K562 (cell line): ENCODE data around the gene DDX20. TPM values are rescaled to one million over a fixed set of nuclear protein-coding genes. Genes with fewer than 3 reads are reported as not detected.

Source experiments
- ARHGAP35 ChIP-seq: fragments of 450-650 bp; IDR thresholded peaks from 2 replicates; pipeline ENCODE4 v1.6.1; 2018; ENCODE audit not compliant: partially characterized antibody
- CHD1 ChIP-seq: fragments of 200-600 bp; sonication (generic); IDR thresholded peaks from one replicate; pipeline ENCODE4 v1.6.1; 2012; ENCODE audit warnings: mild to moderate bottlenecking, moderate library complexity, low read length, inconsistent platforms
- FOSL1 ChIP-seq: fragments of 200-800 bp; sonication (Bioruptor generic); conservative IDR thresholded peaks from 2 replicates; pipeline ENCODE4 v1.6.1; 2016; ENCODE audit warnings: missing genetic modification characterization, missing compliant biosample characterization
- LARP7 ChIP-seq: fragments of 450-650 bp; IDR thresholded peaks from 2 replicates; pipeline ENCODE4 v1.6.1; 2016
- LEF1 ChIP-seq: fragments of 450-650 bp; IDR thresholded peaks from 2 replicates; pipeline ENCODE4 v1.6.1; 2016; ENCODE audit warnings: mild to moderate bottlenecking
- MAFG ChIP-seq: fragments of 450-650 bp; conservative IDR thresholded peaks from 2 replicates; pipeline ENCODE4 v1.6.1; 2016; ENCODE audit warnings: missing genetic modification characterization, missing compliant biosample characterization
- MCM2 ChIP-seq: fragments of 450-650 bp; IDR thresholded peaks from 2 replicates; pipeline ENCODE4 v1.6.1; 2017; ENCODE audit warnings: low read depth, mild to moderate bottlenecking
- MTA3 ChIP-seq: fragments of 450-650 bp; formaldehyde crosslinking; IDR thresholded peaks from 2 replicates; pipeline ENCODE4 v1.6.1; 2017; ENCODE audit warnings: mild to moderate bottlenecking, borderline replicate concordance
- NCOA6 ChIP-seq: fragments of 450-650 bp; IDR thresholded peaks from 2 replicates; pipeline ENCODE4 v1.6.1; 2017; ENCODE audit warnings: mild to moderate bottlenecking
- NR1H2 ChIP-seq: sonication (generic); formaldehyde crosslinking; IDR thresholded peaks from 2 replicates; pipeline ENCODE4 v1.4.0; 2020; ENCODE audit warnings: mild to moderate bottlenecking, missing genetic modification reagents
- NR3C1 ChIP-seq: sonication (generic); formaldehyde crosslinking; IDR thresholded peaks from 2 replicates; pipeline ENCODE4 v1.8.1; 2022; ENCODE audit warnings: missing genetic modification reagents
- PHB ChIP-seq: fragments of 250-450 bp; sonication (Bioruptor Pico); IDR thresholded peaks from 2 replicates; pipeline ENCODE4 v1.5.0; 2021
- PKNOX1 ChIP-seq: fragments of 450-650 bp; IDR thresholded peaks from 2 replicates; pipeline ENCODE4 v1.6.1; 2016
- RAD51 ChIP-seq: fragments of 450-650 bp; IDR thresholded peaks from 2 replicates; pipeline ENCODE4 v1.7.1; 2016; ENCODE audit warnings: low read depth, mild to moderate bottlenecking, borderline replicate concordance
- RBM17 ChIP-seq: fragments of 200-400 bp; formaldehyde crosslinking; IDR thresholded peaks from 2 replicates; pipeline ENCODE4 v1.6.1; 2017; ENCODE audit warnings: low read depth, mild to moderate bottlenecking, low read length, borderline replicate concordance
- RFX7 ChIP-seq: fragments of 250-450 bp; sonication (Bioruptor Pico); IDR thresholded peaks from 2 replicates; pipeline ENCODE4 v1.5.1; 2021; ENCODE audit warnings: mild to moderate bottlenecking
- SP1 ChIP-seq: sonication (generic); formaldehyde crosslinking; IDR thresholded peaks from 2 replicates; pipeline ENCODE4 v1.8.1; 2022; ENCODE audit warnings: mild to moderate bottlenecking, missing genetic modification reagents
- SPI1 ChIP-seq: IDR thresholded peaks from 2 replicates; pipeline ENCODE4 v1.6.1; 2011; ENCODE audit warnings: low read depth, low read length, control low read depth, borderline replicate concordance
- TAF15 ChIP-seq: fragments of 200-400 bp; formaldehyde crosslinking; IDR thresholded peaks from 2 replicates; pipeline ENCODE4 v1.6.1; 2017; ENCODE audit warnings: mild to moderate bottlenecking, low read depth, low read length, moderate library complexity
- THAP12 ChIP-seq: fragments of 250-450 bp; sonication (Bioruptor Pico); IDR thresholded peaks from 2 replicates; pipeline ENCODE4 v1.9.0; 2021; ENCODE audit warnings: mild to moderate bottlenecking, inconsistent platforms
- TSC22D4 ChIP-seq: fragments of 450-650 bp; IDR thresholded peaks from 2 replicates; pipeline ENCODE4 v1.6.1; 2016; ENCODE audit warnings: missing genetic modification characterization, missing biosample characterization, control low read depth
- U2AF2 ChIP-seq: fragments of 200-400 bp; formaldehyde crosslinking; optimal IDR thresholded peaks from 2 replicates; pipeline ENCODE3; 2017; ENCODE audit warnings: low read depth, mild to moderate bottlenecking, low read length
- ZFP36 ChIP-seq: fragments of 150-350 bp; IDR thresholded peaks from 2 replicates; pipeline ENCODE4 v1.6.1; 2018; ENCODE audit warnings: low read length, low read depth; ENCODE audit not compliant: partially characterized antibody
- ZNF263 ChIP-seq: sonication (generic); formaldehyde crosslinking; IDR thresholded peaks from 2 replicates; pipeline ENCODE4 v1.8.0; 2022; ENCODE audit warnings: mild to moderate bottlenecking, missing genetic modification reagents, borderline replicate concordance
- ZNF507 ChIP-seq: conservative IDR thresholded peaks from 2 replicates; pipeline ENCODE4 v1.6.1; 2017; ENCODE audit warnings: missing genetic modification characterization, missing compliant biosample characterization
- ZNF696 ChIP-seq: fragments of 250-450 bp; sonication (Bioruptor Pico); conservative IDR thresholded peaks from 2 replicates; pipeline ENCODE4 v1.4.0; 2020; ENCODE audit warnings: mild to moderate bottlenecking, moderate library complexity
- polyA plus RNA-seq, 8 experiments: library from polyadenylated mRNA; depleted of rRNA in 4 of 8; stranded (reverse) in 5 of 8; unstranded in 3 of 8; fragments of >200 nt; fragmentation: Nextera tagmentation in 2 of 8; fragmentation: Illumina TruSeq in 1 of 8; extraction: Ambion mirVana in 2 of 8; extraction: Trizol in 1 of 8; gene quantifications; 2 replicates each; pipeline versions ENCODE4 v1.2.1 to v1.2.3, GENCODE V29; 2011 to 2014; ENCODE audit warnings: inconsistent platforms in 1 of 8, missing spikeins in 1 of 8
- total RNA-seq, 7 experiments: library from RNA; depleted of rRNA in 6 of 7; stranded (reverse); fragments of >200 nt in 6 of 7; fragmentation: Illumina TruSeq in 2 of 7; extraction: Trizol in 2 of 7; gene quantifications; 2 replicates each; pipeline versions ENCODE4 v1.2.1 to v1.2.3, GENCODE V29; 2011 to 2021; ENCODE audit warnings: low replicate concordance in 1 of 7

Gene DDX20
- total and polyA plus RNA-seq, 9 of the 15 experiments (the other 6 are each of a cell fraction or from before 2014, with no cell fraction given) = 8.3 to 33.4 (median 24.5) TPM

GRCh38 chr1:111755331-111756123 is at the start of gene DDX20 (continued):
- TF ChIP-seq THAP12 (CRISPR knock-in tag) (no peak; the same call in 1 of the 2 replicates), RAD51 (no peak), U2AF2 (no peak), SPI1 (0 out of 2 replicates have a peak, but pooled peaks have one; percentile 18), ZNF696 (CRISPR knock-in tag) (no peak), PKNOX1 (peak; percentile 54), NCOA6 (peak; percentile 60; the same call in 1 of the 2 replicates), SP1 (CRISPR knock-in tag) (peak; percentile 98), PHB (no peak), ZNF507 (tag) (no peak), FOSL1 (peak; percentile 85), MAFG (tag) (no peak), ZFP36 (no peak), TSC22D4 (tag) (no peak), TAF15 (no peak), LEF1 (no peak), RBM17 (no peak), MCM2 (no peak), CHD1 (peak; percentile 64), NR3C1 (CRISPR knock-in tag) (peak; percentile 45; the same call in 1 of the 2 replicates), MTA3 (peak; percentile 94), NR1H2 (CRISPR knock-in tag) (no peak), ZNF263 (CRISPR knock-in tag) (0 out of 2 replicates have a peak, but pooled peaks have one; percentile 25), ARHGAP35 (peak; percentile 95), RFX7 (no peak), LARP7 (no peak)
